HEK293T (cell line): ENCODE measurements around the gene MAGEB16.

Experiments
- ARNT ChIP-seq: fragments of 450-650 bp; IDR thresholded peaks from 2 replicates; pipeline ENCODE4 v1.6.1; 2017; ENCODE audit warnings: mild to moderate bottlenecking
- BHLHE40 ChIP-seq: fragments of 450-650 bp; IDR thresholded peaks from 2 replicates; pipeline ENCODE4 v1.6.1; 2016; ENCODE audit warnings: mild to moderate bottlenecking, moderate library complexity, borderline replicate concordance
- CTBP1 ChIP-seq: fragments of 450-650 bp; IDR thresholded peaks from 2 replicates; pipeline ENCODE4 v1.6.1; 2016; ENCODE audit warnings: borderline replicate concordance
- ELF4 ChIP-seq: fragments of 450-650 bp; IDR thresholded peaks from 2 replicates; pipeline ENCODE4 v1.6.1; 2017; ENCODE audit warnings: antibody characterized with exemption
- FOXA1 ChIP-seq: fragments of 450-650 bp; IDR thresholded peaks from 2 replicates; pipeline ENCODE4 v1.6.1; 2016; ENCODE audit warnings: mild to moderate bottlenecking
- FOXM1 ChIP-seq: fragments of 450-650 bp; IDR thresholded peaks from 2 replicates; pipeline ENCODE4 v1.6.1; 2017; ENCODE audit warnings: mild to moderate bottlenecking, borderline replicate concordance
- HDGF ChIP-seq: fragments of 450-650 bp; IDR thresholded peaks from 2 replicates; pipeline ENCODE4 v1.6.1; 2017; ENCODE audit warnings: antibody characterized with exemption, borderline replicate concordance
- LEF1 ChIP-seq: fragments of 450-650 bp; IDR thresholded peaks from 2 replicates; pipeline ENCODE4 v1.6.1; 2017; ENCODE audit warnings: mild to moderate bottlenecking, borderline replicate concordance
- SP1 ChIP-seq: fragments of 450-650 bp; IDR thresholded peaks from 2 replicates; pipeline ENCODE4 v1.6.1; 2017
- SUZ12 ChIP-seq: fragments of 450-650 bp; IDR thresholded peaks from 2 replicates; pipeline ENCODE4 v1.6.1; 2016; ENCODE audit warnings: mild to moderate bottlenecking
- ZNF384 ChIP-seq: fragments of 450-650 bp; IDR thresholded peaks from 2 replicates; pipeline ENCODE4 v1.6.1; 2016
- TF ChIP-seq, protein P1 (sequence below): fragments of 450-650 bp; IDR thresholded peaks from 2 replicates; pipeline ENCODE4 v1.6.1; 2016

DNA sequence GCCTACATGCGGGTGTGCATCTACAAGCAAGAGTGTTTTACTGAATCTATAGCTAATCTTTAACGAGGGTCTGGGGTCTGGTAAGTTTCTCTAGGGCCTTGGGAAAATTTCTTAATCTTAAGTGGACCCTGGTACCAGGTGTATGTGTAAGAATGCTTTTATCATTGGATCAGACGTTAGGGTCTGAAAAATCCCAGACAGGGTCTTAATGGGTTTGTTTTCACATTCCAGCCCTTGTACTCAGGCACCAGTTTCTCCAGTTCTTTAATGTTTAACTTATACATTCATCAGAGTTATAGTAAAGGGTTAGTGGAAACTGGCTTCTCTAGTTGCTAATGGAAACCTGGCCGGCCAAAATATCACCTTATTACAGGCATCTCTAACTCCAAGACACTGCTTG lies 11.6 kb downstream of the MAGEB16 start:
- TF ChIP-seq ELF4 (no peak), BHLHE40 (no peak), FOXM1 (no peak), FOXA1 (no peak), SP1 (no peak), SUZ12 (no peak), HDGF (no peak), CTBP1 (no peak), ARNT (no peak), LEF1 (no peak), ZNF384 (no peak)
- TF ChIP-seq, protein P1, sequence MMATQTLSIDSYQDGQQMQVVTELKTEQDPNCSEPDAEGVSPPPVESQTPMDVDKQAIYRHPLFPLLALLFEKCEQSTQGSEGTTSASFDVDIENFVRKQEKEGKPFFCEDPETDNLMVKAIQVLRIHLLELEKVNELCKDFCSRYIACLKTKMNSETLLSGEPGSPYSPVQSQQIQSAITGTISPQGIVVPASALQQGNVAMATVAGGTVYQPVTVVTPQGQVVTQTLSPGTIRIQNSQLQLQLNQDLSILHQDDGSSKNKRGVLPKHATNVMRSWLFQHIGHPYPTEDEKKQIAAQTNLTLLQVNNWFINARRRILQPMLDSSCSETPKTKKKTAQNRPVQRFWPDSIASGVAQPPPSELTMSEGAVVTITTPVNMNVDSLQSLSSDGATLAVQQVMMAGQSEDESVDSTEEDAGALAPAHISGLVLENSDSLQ: no peak
